Right renal pelvis (tissue), 4 donors: Measurements from ENCODE around the gene PRRC2B. TPM values are rescaled to one million over a fixed set of nuclear protein-coding genes. Genes with fewer than 3 reads are reported as not detected.
"Not testable (repeated sequence)": the region's sequence is repeated elsewhere in the genome, so short reads cannot be mapped to it uniquely, and the experiment has no call there.

ENCODE experiments used
- DNase-seq, 4 donors: peaks; one replicate each; pipeline ENCODE4 v3.0.0-alpha.2; 2013; ENCODE audit warnings: low read depth in 4 of 4, low spot score in 3 of 4, missing footprints in 1 of 4
- polyA plus RNA-seq, 4 donors: library from polyadenylated mRNA; unstranded; fragments of 120-200 nt; gene quantifications; one replicate each; pipeline ENCODE4 v1.2.1, GENCODE V29; 2013; ENCODE audit not compliant: insufficient read length in 4 of 4

Gene PRRC2B
- polyA plus RNA-seq, 4 donors, result 179 to 200 (median 195) TPM

DNA sequence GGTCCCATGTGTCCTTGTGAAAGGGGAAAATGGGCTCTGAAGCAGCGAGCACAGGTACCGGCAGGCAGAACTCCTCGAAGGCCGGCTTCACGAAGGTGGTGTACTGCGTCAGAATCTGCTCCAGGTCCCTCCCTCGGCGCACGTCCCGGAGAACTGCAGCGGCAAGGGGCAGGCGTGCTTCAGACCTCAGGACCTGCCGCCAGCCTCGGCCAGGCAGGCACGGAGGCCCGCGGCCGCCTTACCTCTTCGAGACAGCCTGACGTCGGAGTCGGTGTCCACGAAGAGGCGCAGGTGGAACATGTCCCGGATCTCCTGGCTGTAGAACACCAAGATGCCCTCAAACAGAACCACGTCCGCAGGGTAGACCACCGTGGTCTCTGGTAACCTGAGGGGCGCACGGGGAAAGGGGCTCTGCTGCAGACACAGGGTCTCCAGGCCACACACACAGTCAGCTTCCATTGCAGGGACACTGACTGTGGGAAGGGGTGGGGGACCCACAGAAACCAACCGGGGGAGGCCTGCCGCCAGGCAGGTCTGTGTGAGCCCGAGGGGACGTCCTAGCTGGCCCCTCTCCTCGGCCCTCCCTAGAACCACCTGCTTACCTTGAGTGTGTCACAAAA lies 135.1 kb downstream of the PRRC2B start:
- DNase-seq, result no peak

DNA sequence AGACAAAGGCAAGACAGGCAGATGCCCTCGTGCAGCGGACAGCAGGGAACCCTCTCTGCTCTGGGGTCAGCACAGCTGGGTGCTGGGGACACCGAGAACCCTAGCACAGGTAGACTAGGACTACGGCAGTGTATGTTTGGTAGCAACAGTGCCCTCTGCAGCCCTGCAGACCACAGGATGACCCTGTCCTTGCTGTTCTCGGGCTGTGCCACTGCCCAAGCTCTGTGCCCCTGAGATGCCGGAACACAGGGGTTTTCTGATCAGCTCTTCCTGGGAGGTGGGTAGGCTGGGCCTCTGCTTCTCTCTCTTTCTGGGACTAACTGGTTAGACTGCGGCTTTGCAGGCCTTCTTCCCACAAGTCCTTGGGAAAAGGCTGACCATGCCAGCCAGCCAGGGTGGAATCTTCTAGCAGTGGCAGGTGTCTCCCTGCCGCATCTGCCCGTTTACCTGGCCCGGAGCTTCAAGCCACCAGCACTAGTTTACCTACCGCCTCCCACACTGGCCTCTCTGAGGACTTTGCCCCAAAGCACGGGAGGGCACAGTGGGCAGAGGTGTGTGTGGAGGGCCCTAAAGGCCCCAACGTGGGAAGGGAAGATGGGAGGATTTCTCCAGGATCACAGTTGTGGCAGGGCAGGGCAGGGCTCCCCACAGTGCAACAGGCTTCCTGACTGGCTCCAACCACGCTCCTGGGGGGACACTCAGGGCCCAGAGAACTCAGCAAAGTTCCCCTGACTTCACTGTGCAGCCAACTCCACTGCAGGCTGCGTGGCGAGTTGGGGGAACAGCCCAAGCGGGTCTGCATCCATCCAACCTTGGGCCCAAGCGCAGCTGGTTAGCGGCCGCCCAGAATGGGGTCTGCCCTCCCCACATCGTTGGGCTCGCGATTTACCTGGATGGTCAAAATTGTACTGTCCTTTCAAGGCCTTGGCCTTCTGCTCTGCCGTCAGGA lies 136.0 kb downstream of the PRRC2B start:
- no peak for DNase-seq

DNA sequence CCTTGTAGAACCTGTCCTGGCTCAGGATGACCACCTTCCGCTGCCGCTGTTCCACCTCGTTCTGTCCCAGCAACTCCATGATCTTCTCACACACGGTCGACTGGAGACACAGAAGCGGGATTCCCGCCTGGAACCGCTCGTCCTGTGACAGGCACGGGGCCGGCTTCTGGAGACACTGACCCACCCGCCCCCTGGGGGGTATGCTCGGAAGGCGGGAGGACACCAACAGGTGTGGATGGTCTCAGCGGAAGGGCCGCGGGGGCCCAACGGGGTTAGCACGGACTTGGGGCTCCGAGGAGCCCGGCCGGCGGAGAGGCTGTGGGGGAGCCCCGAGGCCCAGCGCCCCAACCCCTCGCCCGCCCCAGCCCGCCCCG lies 136.6 kb downstream of the PRRC2B start:
- DNase-seq, result no peak

DNA sequence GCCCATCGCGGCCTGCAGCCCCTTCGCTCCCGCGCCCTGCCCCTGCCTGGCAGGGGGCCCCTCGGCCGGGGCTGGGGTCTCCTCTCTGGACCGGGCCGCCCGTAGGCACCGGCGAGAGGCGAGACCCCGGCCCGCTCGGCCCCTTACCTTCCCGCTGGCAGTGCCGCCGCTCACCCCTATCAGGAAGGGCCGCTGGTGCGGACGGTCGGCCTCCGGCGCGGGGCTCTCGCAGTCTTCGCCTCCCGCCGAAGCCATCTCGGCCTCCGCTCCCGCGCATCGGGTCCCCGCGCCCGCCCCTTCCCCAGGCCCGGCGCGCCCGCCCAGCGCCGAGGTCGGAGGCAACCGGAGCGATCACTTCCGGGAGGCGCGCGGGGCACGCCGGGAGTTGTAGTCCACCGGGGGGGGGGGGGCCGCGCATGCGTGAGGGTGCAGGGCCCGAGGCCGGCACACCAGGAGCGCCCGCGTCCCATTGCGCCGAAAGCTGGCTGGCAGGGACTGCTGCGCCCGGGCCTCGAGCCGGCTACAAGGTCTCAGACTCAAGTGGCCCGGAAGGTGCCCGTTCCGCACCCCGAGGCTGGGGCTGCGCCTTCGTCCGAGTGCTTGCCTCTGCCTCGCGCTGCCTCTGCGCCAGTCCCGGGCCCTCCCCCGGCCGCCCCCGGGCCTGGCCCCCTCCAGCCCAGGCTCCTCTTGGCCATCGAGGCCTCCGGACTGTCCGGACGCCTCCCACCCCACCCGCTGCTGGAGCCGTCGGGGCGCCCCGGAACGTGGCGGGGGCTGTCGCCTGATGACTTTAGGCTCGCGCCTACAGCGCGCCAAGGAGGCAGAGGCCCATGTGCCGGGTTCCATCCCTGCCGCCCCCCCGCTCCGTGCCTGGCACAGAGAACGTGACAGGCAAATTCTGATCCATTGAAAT lies 137.3 kb downstream of the PRRC2B start, which contains the start of gene UCK1:
Gene UCK1, minus strand, starts transcription at position 344 of the 913 bp plus-strand sequence. Its CDS starts 89 bp downstream, at position 255.
- peak; percentile 68 to 78 (median 72) for DNase-seq

- DNase-seq, result no peak
Observed at GRCh38 chr9:131534721-131535237, 140.9 kb downstream of the PRRC2B start.

GRCh38 chr9:131537946-131538345 lies 144.1 kb downstream of the PRRC2B start:
- no peak for DNase-seq

GRCh38 chr9:131539223-131539923 lies 145.5 kb downstream of the PRRC2B start:
- no peak for DNase-seq

DNA sequence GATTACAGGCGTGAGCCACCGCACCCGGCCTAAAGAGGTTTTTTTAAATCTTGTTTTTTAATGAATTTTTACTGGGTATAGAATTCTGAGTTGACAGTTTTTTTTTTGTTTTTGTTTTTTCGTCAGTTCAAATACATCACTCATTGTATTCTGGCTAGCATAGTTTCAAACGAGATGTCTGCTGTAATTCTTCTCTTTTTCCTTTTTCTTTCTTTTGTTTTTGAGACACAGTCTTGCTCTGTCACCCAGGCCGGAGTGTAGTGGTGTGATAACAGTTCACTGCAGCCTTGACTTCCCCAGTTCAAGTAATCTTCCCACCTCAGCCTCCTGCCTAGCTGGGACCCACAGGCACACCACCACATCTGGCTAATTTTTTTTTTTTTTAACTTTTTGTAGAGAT lies 149.3 kb downstream of the PRRC2B start:
- DNase-seq, result no peak

- peak; percentile 59 to 78 (median 68) for DNase-seq
Observed at GRCh38 chr9:131545003-131545785, 151.3 kb downstream of the PRRC2B start, which contains the start of gene PRRT1B. TSS of gene PRRT1B (plus strand) at chr9:131545523. CDS start at chr9:131545616, 93 bp downstream.

DNA sequence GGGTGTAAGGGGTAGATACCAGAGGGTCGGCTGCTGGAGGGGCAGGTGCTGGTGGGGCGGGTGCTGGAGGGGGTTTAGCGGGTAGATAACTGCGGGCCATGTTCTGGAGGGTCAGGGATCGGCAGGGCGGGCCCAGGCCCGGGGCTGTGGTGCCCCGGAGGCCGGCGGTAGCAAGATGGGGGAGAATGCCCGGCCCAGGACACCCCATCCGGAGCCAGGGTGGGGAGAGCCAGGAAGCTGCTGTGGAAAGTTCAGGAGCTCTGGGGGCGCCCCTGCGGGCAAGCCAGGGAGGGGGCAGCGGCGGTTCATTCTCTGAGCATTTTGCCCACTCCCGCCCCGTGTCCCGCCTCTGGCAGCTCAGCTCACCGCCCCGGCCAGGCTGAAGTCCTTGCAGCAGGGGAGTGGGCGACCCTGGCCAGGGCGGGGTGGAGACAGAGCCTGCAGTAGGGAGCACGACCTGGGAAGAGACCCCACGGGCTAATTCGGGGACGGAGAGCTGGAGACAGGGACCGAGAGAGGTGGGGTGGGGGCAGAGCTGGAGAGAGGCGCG lies 152.0 kb downstream of the PRRC2B start:
- DNase-seq, result no peak

- peak in 1 of 4 donors; percentile 58 for DNase-seq
Observed at GRCh38 chr9:131546336-131547084, 152.6 kb downstream of the PRRC2B start.

DNA sequence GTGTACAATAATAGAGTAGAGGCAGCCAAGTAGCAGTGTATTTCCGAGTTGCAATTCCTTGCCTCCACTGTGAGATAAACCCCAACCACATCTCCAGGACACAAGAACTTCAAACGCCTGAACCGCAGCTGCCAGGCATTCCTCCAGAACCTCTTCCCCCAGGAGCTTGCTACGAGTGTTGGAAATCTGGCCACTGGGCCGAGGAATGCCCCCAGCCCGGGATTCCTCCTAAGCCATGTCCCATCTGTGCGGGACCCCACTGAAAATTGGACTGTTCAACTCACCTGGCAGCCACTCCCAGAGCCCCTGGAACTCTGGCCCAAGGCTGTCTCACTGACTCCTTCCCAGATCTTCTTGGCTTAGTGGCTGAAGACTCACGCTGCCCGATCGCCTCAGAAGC lies 155.3 kb downstream of the PRRC2B start:
- not testable (repeated sequence) for DNase-seq

Other genes with a start within 250 kb of the PRRC2B start
- gene FAM78A, start 117.6 kb upstream of the PRRC2B start, polyA plus RNA-seq, result 1 to 10 TPM; 2.8 to 3.2 (median 3.1) TPM
- 1 to 10 TPM; 1.9 to 3.5 (median 2.4) TPM for gene PLPP7, start 104.4 kb upstream of the PRRC2B start, polyA plus RNA-seq
- gene POMT1, start 108.8 kb downstream of the PRRC2B start, polyA plus RNA-seq, result 10 to 100 TPM; 33.4 to 38.4 (median 34.8) TPM
- gene UCK1, start 137.2 kb downstream of the PRRC2B start, polyA plus RNA-seq, result 10 to 100 TPM; 37.4 to 43.3 (median 39.2) TPM
- gene PRRT1B, start 151.4 kb downstream of the PRRC2B start, polyA plus RNA-seq, result 1 to 10 TPM in 2 of 4 donors, under 1 TPM in 2; 0.71 to 1.4 (median 0.91) TPM